Measurements from ENCODE around the gene SLC25A5.

Gene SLC25A5

GRCh38 chrX:119495734-119496726, 27.8 kb downstream of the SLC25A5 start:
- Histone ChIP-seq H3K9ac (ENCODE audit: low read length) (no peak overlapping the region), H3K36me3 (ENCODE audit: low read length) (no peaks in the 10 kb centered on the region), H3K9me3 (ENCODE audit: insufficient read depth, low read length) (no peaks in the 10 kb centered on the region), H3K4me3 (ENCODE audit: insufficient read depth, low read length, poor library complexity, severe bottlenecking) (no peak overlapping the region), H2AFZ (ENCODE audit: low read depth, low read length, severe bottlenecking) (no peak overlapping the region), H3K4me2 (ENCODE audit: low read depth, low read length, poor library complexity, severe bottlenecking) (no peak overlapping the region), H3K9me2 (replicated peaks; ENCODE audit: insufficient read depth, low read length) (no peaks in the 10 kb centered on the region), H3F3A (ENCODE audit: insufficient read depth) (no peaks in the 10 kb centered on the region), H3K27ac (ENCODE audit: low read depth, low read length) (no peak overlapping the region), H3K79me2 (ENCODE audit: insufficient read depth, low read length) (no peaks in the 10 kb centered on the region), H3K27me3 (ENCODE audit: low read length) (no peaks in the 10 kb centered on the region), H4K20me1 (ENCODE audit: low read depth, low read length) (no peaks in the 10 kb centered on the region)
- TF ChIP-seq EZH2phosphoT487 (conservative IDR thresholded peaks at IDR 0.05; ENCODE audit: low read length) (no peak), CTCF (IDR thresholded peaks at IDR 0.05; ENCODE audit: insufficient read depth, low read length, poor library complexity, severe bottlenecking) (no peak)

- H4K20me1 ChIP-seq (ENCODE audit: low read depth, low read length): no peaks in the 10 kb centered on the region
- no peaks in the 10 kb centered on the region for H3F3A ChIP-seq (ENCODE audit: insufficient read depth)
- H3K9ac ChIP-seq (ENCODE audit: low read length): no peak overlapping the region
- no peak overlapping the region for H3K4me2 ChIP-seq (ENCODE audit: low read depth, low read length, poor library complexity, severe bottlenecking)
- TF ChIP-seq CTCF (IDR thresholded peaks at IDR 0.05; ENCODE audit: insufficient read depth, low read length, poor library complexity, severe bottlenecking) (no peak), EZH2phosphoT487 (conservative IDR thresholded peaks at IDR 0.05; ENCODE audit: low read length) (no peak)
- H3K9me2 ChIP-seq (replicated peaks; ENCODE audit: insufficient read depth, low read length): no peaks in the 10 kb centered on the region
- no peaks in the 10 kb centered on the region for H3K36me3 ChIP-seq (ENCODE audit: low read length)
- H3K9me3 ChIP-seq (ENCODE audit: insufficient read depth, low read length): no peaks in the 10 kb centered on the region
- H3K4me3 ChIP-seq (ENCODE audit: insufficient read depth, low read length, poor library complexity, severe bottlenecking): no peak overlapping the region
- no peak overlapping the region for H3K27ac ChIP-seq (ENCODE audit: low read depth, low read length)
- no peak overlapping the region for H2AFZ ChIP-seq (ENCODE audit: low read depth, low read length, severe bottlenecking)
- H3K79me2 ChIP-seq (ENCODE audit: insufficient read depth, low read length): no peaks in the 10 kb centered on the region
- no peaks in the 10 kb centered on the region for H3K27me3 ChIP-seq (ENCODE audit: low read length)
These were observed 28.9 kb downstream of the SLC25A5 start for GRCh38 chrX:119497185-119497584.

- TF ChIP-seq CTCF (IDR thresholded peaks at IDR 0.05; ENCODE audit: insufficient read depth, low read length, poor library complexity, severe bottlenecking) (no peak), EZH2phosphoT487 (conservative IDR thresholded peaks at IDR 0.05; ENCODE audit: low read length) (no peak)
- H3K9me3 ChIP-seq (ENCODE audit: insufficient read depth, low read length): no peaks in the 10 kb centered on the region
- no peak overlapping the region for H3K27ac ChIP-seq (ENCODE audit: low read depth, low read length)
- H3K79me2 ChIP-seq (ENCODE audit: insufficient read depth, low read length): no peaks in the 10 kb centered on the region
- no peak overlapping the region for H3K4me3 ChIP-seq (ENCODE audit: insufficient read depth, low read length, poor library complexity, severe bottlenecking)
- H2AFZ ChIP-seq (ENCODE audit: low read depth, low read length, severe bottlenecking): no peak overlapping the region
- H3K4me2 ChIP-seq (ENCODE audit: low read depth, low read length, poor library complexity, severe bottlenecking): no peak overlapping the region
- H3K9me2 ChIP-seq (replicated peaks; ENCODE audit: insufficient read depth, low read length): no peaks in the 10 kb centered on the region
- H3K9ac ChIP-seq (ENCODE audit: low read length): no peak overlapping the region
- H4K20me1 ChIP-seq (ENCODE audit: low read depth, low read length): no peaks in the 10 kb centered on the region
- no peaks in the 10 kb centered on the region for H3F3A ChIP-seq (ENCODE audit: insufficient read depth)
- H3K27me3 ChIP-seq (ENCODE audit: low read length): no peaks in the 10 kb centered on the region
- H3K36me3 ChIP-seq (ENCODE audit: low read length): no peaks in the 10 kb centered on the region
These were observed 32.0 kb downstream of the SLC25A5 start for GRCh38 chrX:119500061-119500800.
